ENCODE data around the gene C19orf73. TPM values are rescaled to one million over a fixed set of nuclear protein-coding genes. Genes with fewer than 3 reads are reported as not detected.

C19orf73 gene
- total RNA-seq, 1 experiment from 2014 or later: 2.2 TPM

GRCh38 chr19:49165865-49166301, 46.9 kb upstream of the C19orf73 start (continued):
- TF ChIP-seq YY1 (IDR thresholded peaks at IDR 0.05; ENCODE audit: extremely low read depth, insufficient replicate concordance, low read depth, low read length): no peak

- no peak for ATAC-seq
- ChIA-PET RAD21 (ENCODE audit: low non-redundant PET in 1 of 2, low total read pairs in 2 of 2, uncharacterized antibody in 2 of 2, unreplicated experiment in 2 of 2) (no interaction called here), CTCF (interaction anchor here (1.8 kb wide), 1 partner anchor 34 kb away, joined by 8 read pairs; no protein-coding TSS in a partner anchor), POLR2A (interaction anchor here (0.6 kb wide), 1 partner anchor 12 kb away, joined by 5 read pairs; no protein-coding TSS in a partner anchor)
- no peak for TF ChIP-seq ZFX (IDR thresholded peaks at IDR 0.05)
- no peak for TF ChIP-seq ATF3 (IDR thresholded peaks at IDR 0.05)
- no peak for TF ChIP-seq REST (IDR thresholded peaks at IDR 0.05; ENCODE audit: low read depth)
- no peak for TF ChIP-seq FOSL1 (IDR thresholded peaks at IDR 0.05; ENCODE audit: low read depth)
- TF ChIP-seq EGR1 (IDR thresholded peaks at IDR 0.05; ENCODE audit: low read depth): no peak
- no peak for TF ChIP-seq ZBTB33 (IDR thresholded peaks at IDR 0.05; ENCODE audit: extremely low read depth, insufficient replicate concordance, low read length)
- TF ChIP-seq RAD21 (IDR thresholded peaks at IDR 0.05; ENCODE audit: low read depth): no peak
- TF ChIP-seq CTCF (IDR thresholded peaks at IDR 0.05 in 2 of 3, conservative IDR thresholded peaks at IDR 0.05 in 1 of 3; ENCODE audit: borderline replicate concordance in 1 of 3, insufficient read depth in 1 of 3, low read depth in 2 of 3, low read length in 2 of 3): no peak
- TF ChIP-seq CEBPB (IDR thresholded peaks at IDR 0.05; ENCODE audit: low read depth): no peak
- TF ChIP-seq ZNF274 (IDR thresholded peaks at IDR 0.05; ENCODE audit: low read depth, low read length): no peak
- intact Hi-C loops (cut with micrococcal nuclease): no loop called here
- Histone ChIP-seq H3K27ac (ENCODE audit: low read depth, low read length) (no peak overlapping the region), H3K4me3 (replicated peaks in 1 of 2; ENCODE audit: low read depth in 1 of 2, low read length in 2 of 2) (no peak overlapping the region), H3K4me2 (ENCODE audit: low read length) (no peak overlapping the region), H3K36me3 (ENCODE audit: control insufficient read depth in 1 of 2, insufficient read depth in 2 of 2, low read length in 2 of 2) (no peaks in the 10 kb centered on the region; a peak in 1 of 4 replicates), H3K9ac (ENCODE audit: low read length) (no peak overlapping the region), H3K9me2 (ENCODE audit: insufficient read depth) (no peaks in the 10 kb centered on the region), H3K79me2 (ENCODE audit: insufficient read depth, low read length) (no peaks in the 10 kb centered on the region), H3K27me3 (ENCODE audit: insufficient read depth, low read length) (no peaks in the 10 kb centered on the region), H2AFZ (ENCODE audit: low read depth, low read length, poor library complexity, severe bottlenecking) (no peak overlapping the region), H3K4me1 (ENCODE audit: control insufficient read depth in 1 of 2, insufficient read depth in 2 of 2, low read length in 2 of 2) (no peaks in the 10 kb centered on the region; a peak in 1 of 4 replicates), H4K20me1 (ENCODE audit: insufficient read depth) (no peaks in the 10 kb centered on the region), H3K9me3 (ENCODE audit: control insufficient read depth in 1 of 2, insufficient read depth in 1 of 2, low read depth in 1 of 2, low read length in 2 of 2) (no peaks in the 10 kb centered on the region)
- BruUV-seq (replicated peaks): no TSS peak
- DNase-seq (ENCODE audit: low read depth, low spot score): no peak
Measured at GRCh38 chr19:49165111-49165750, 46.3 kb upstream of the C19orf73 start.
